ENCODE measurements around the gene DNHD1. TPM values are rescaled to one million over a fixed set of nuclear protein-coding genes. Genes with fewer than 3 reads are reported as not detected.

The DNHD1 gene
- total and polyA plus RNA-seq, 2 of the 13 experiments (the other 11 are each of a cell fraction or from before 2014, with no cell fraction given) = 2.7 to 9.3 TPM

DNA sequence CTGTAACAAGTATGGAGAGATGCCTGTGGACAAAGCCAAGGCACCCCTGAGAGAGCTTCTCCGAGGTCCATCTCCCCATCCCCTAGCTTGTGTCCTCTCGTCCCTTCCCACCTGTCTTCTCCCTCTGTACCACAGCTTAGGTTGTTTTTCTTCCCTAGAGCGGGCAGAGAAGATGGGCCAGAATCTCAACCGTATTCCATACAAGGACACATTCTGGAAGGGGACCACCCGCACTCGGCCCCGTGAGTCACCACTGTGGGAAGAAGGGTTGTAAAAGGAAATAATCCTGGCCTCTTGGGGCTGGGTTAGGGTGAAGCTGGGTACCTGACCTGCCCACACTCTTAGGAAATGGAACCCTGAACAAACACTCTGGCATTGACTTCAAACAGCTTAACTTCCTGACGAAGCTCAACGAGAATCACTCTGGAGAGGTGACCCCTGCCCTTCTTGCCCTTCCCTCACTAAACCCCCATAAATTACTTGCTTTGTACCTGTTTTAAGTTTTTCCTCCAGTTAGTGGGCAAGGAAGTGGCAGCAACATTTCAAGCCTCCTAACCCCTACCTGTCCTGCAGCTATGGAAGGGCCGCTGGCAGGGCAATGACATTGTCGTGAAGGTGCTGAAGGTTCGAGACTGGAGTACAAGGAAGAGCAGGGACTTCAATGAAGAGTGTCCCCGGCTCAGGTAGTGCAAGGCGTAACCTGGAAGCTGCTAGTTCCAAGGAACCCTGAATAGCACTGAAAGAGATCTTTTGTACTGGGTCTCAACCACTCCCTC lies 111.8 kb downstream of the DNHD1 start (continued):
- TF ChIP-seq ZNF543 (CRISPR knock-in tag; IDR thresholded peaks at IDR 0.05) = no peak

DNA sequence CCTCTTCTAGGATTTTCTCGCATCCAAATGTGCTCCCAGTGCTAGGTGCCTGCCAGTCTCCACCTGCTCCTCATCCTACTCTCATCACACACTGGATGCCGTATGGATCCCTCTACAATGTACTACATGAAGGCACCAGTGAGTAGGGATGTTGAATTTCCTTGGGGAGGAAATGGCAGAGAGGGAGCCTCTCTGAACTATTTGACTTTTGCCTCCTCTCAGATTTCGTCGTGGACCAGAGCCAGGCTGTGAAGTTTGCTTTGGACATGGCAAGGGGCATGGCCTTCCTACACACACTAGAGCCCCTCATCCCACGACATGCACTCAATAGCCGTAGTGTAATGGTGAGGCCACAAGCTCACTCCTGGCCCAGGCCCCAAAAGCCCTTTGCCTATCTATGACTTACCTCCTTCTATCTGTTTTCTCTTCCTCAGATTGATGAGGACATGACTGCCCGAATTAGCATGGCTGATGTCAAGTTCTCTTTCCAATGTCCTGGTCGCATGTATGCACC lies 112.5 kb downstream of the DNHD1 start:
- intact Hi-C loops (cut with micrococcal nuclease; ENCODE audit: unreplicated experiment) = loop anchor here (5.0 kb wide), 1 partner anchor 127 kb away; the partner anchor contains the start of genes ARFIP2 and TIMM10B
- DNase-seq (ENCODE audit: low spot score) (no peak), FAIRE-seq (no peak), ATAC-seq (no peak)
- no peak overlapping the region for H3K9ac ChIP-seq (ENCODE audit: insufficient read depth, low read depth, low read length)
- H3K4me2 ChIP-seq (ENCODE audit: low read depth, low read length) = no peak overlapping the region
- POLR2A ChIA-PET = interaction anchor here (2.1 kb wide), 1 partner anchor 9 kb away, joined by 6 read pairs; the partner anchor contains the start of gene TPP1
- H3K27me3 ChIP-seq (ENCODE audit: control insufficient read depth in 1 of 2, insufficient read depth in 2 of 2, low read length in 2 of 2) = no peaks in the 10 kb centered on the region
- TF ChIP-seq POLR2A (IDR thresholded peaks at IDR 0.05; ENCODE audit: insufficient read depth in 1 of 2, low read depth in 2 of 2, low read length in 2 of 2) (0 out of 4 replicates have a peak, but pooled peaks of 1 of the 2 experiments have one; percentile 11), POLR2AphosphoS2 (IDR thresholded peaks at IDR 0.05; ENCODE audit: low read depth, low read length) (no peak)
- 84% methylated on average over 8 of the region's 8 CpGs for WGBS (ENCODE audit: low lambda C conversion rate)
- H3K79me2 ChIP-seq (ENCODE audit: insufficient read depth, low read length) = peaks cover 32% of the 10 kb centered on the region
- no peaks in the 10 kb centered on the region for H4K20me1 ChIP-seq (ENCODE audit: insufficient read depth, low read length)
- BruUV-seq (replicated peaks) = no TSS peak
- in situ Hi-C loops (cut with HindIII; ENCODE audit: extremely low pct_ligation_motif_present, low pct_unique_long_range_greater_than_20kb) = loop anchor here (10.0 kb wide), 1 partner anchor 125 kb away; the partner anchor contains the start of genes ARFIP2 and TIMM10B
- CTCF ChIA-PET (ENCODE audit: low intra/inter-chr PET ratio, low total read pairs) = no interaction called here
- H3K9me3 ChIP-seq (ENCODE audit: low read length) = no peaks in the 10 kb centered on the region
- no peak overlapping the region for H3K4me3 ChIP-seq (replicated peaks in 1 of 3; ENCODE audit: insufficient read depth in 1 of 3, low read depth in 2 of 3, low read length in 3 of 3)
- peaks cover 21 to 38% of the 10 kb centered on the region in 2 experiments for H3K36me3 ChIP-seq (replicated peaks in 1 of 2; ENCODE audit: control insufficient read depth in 1 of 2, insufficient read depth in 2 of 2, low read length in 2 of 2)
- no peak overlapping the region for H2AFZ ChIP-seq (ENCODE audit: low read length)
- peaks cover 61% of the 10 kb centered on the region for H3K4me1 ChIP-seq (ENCODE audit: insufficient read depth, low read length)
- H3K27ac ChIP-seq (ENCODE audit: extremely low read length, insufficient read depth, low read length) = no peak overlapping the region

DNA sequence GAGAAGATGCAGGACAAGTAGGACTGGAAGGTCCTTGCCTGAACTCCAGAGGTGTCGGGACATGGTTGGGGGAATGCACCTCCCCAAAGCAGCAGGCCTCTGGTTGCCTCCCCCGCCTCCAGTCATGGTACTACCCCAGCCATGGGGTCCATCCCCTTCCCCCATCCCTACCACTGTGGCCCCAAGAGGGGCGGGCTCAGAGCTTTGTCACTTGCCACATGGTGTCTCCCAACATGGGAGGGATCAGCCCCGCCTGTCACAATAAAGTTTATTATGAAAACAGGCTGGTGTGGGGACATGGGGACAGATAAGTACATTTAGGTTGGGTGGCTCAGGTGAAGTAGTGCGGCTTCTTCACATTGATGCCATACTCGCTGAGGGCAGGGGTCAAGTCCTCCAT lies 113.5 kb downstream of the DNHD1 start:
- FAIRE-seq = no peak
- no peak for ATAC-seq
- TSS peak; percentile 44 for BruUV-seq (replicated peaks)
- peaks cover 22% of the 10 kb centered on the region for H3K79me2 ChIP-seq (ENCODE audit: insufficient read depth, low read length)
- no peak overlapping the region for H3K4me3 ChIP-seq (replicated peaks in 1 of 3; ENCODE audit: insufficient read depth in 1 of 3, low read depth in 2 of 3, low read length in 3 of 3)
- no peaks in the 10 kb centered on the region for H4K20me1 ChIP-seq (ENCODE audit: insufficient read depth, low read length)
- no peak overlapping the region for H2AFZ ChIP-seq (ENCODE audit: low read length)
- 91% methylated on average over 3 of the region's 6 CpGs for WGBS (ENCODE audit: low lambda C conversion rate)
- CTCF ChIA-PET (ENCODE audit: low intra/inter-chr PET ratio, low total read pairs) = no interaction called here
- no peaks in the 10 kb centered on the region for H3K27me3 ChIP-seq (ENCODE audit: control insufficient read depth in 1 of 2, insufficient read depth in 2 of 2, low read length in 2 of 2)
- peak overlapping the region; percentile 96 for H3K4me2 ChIP-seq (ENCODE audit: low read depth, low read length)
- peaks cover 52% of the 10 kb centered on the region for H3K4me1 ChIP-seq (ENCODE audit: insufficient read depth, low read length)
- in situ Hi-C loops (cut with HindIII; ENCODE audit: extremely low pct_ligation_motif_present, low pct_unique_long_range_greater_than_20kb) = no loop called here
- H3K9me3 ChIP-seq (ENCODE audit: low read length) = no peaks in the 10 kb centered on the region
- peaks cover 21 to 47% of the 10 kb centered on the region in 2 experiments for H3K36me3 ChIP-seq (replicated peaks in 1 of 2; ENCODE audit: control insufficient read depth in 1 of 2, insufficient read depth in 2 of 2, low read length in 2 of 2)
- DNase-seq (ENCODE audit: low spot score) = no peak
- POLR2A ChIA-PET = interaction anchor here (2.1 kb wide), 1 partner anchor 8 kb away, joined by 6 read pairs; the partner anchor contains the start of gene TPP1
- H3K27ac ChIP-seq (ENCODE audit: extremely low read length, insufficient read depth, low read length) = no peak overlapping the region
- intact Hi-C loops (cut with micrococcal nuclease; ENCODE audit: unreplicated experiment) = loop anchor here (5.0 kb wide), 1 partner anchor 128 kb away; the partner anchor contains the start of genes ARFIP2 and TIMM10B
- H3K9ac ChIP-seq (ENCODE audit: insufficient read depth, low read depth, low read length) = no peak overlapping the region
- TF ChIP-seq, protein P1, sequence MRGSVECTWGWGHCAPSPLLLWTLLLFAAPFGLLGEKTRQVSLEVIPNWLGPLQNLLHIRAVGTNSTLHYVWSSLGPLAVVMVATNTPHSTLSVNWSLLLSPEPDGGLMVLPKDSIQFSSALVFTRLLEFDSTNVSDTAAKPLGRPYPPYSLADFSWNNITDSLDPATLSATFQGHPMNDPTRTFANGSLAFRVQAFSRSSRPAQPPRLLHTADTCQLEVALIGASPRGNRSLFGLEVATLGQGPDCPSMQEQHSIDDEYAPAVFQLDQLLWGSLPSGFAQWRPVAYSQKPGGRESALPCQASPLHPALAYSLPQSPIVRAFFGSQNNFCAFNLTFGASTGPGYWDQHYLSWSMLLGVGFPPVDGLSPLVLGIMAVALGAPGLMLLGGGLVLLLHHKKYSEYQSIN (CRISPR knock-in tag; IDR thresholded peaks at IDR 0.05; ENCODE audit: borderline replicate concordance) = no peak
- TF ChIP-seq ZSCAN29 (CRISPR knock-in tag; conservative IDR thresholded peaks at IDR 0.05) = no peak
- TF ChIP-seq, protein P2, sequence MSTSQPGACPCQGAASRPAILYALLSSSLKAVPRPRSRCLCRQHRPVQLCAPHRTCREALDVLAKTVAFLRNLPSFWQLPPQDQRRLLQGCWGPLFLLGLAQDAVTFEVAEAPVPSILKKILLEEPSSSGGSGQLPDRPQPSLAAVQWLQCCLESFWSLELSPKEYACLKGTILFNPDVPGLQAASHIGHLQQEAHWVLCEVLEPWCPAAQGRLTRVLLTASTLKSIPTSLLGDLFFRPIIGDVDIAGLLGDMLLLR (CRISPR knock-in tag; IDR thresholded peaks at IDR 0.05) = no peak
- no peak for TF ChIP-seq SNAPC2 (CRISPR knock-in tag; IDR thresholded peaks at IDR 0.05)
- TF ChIP-seq, protein P3, sequence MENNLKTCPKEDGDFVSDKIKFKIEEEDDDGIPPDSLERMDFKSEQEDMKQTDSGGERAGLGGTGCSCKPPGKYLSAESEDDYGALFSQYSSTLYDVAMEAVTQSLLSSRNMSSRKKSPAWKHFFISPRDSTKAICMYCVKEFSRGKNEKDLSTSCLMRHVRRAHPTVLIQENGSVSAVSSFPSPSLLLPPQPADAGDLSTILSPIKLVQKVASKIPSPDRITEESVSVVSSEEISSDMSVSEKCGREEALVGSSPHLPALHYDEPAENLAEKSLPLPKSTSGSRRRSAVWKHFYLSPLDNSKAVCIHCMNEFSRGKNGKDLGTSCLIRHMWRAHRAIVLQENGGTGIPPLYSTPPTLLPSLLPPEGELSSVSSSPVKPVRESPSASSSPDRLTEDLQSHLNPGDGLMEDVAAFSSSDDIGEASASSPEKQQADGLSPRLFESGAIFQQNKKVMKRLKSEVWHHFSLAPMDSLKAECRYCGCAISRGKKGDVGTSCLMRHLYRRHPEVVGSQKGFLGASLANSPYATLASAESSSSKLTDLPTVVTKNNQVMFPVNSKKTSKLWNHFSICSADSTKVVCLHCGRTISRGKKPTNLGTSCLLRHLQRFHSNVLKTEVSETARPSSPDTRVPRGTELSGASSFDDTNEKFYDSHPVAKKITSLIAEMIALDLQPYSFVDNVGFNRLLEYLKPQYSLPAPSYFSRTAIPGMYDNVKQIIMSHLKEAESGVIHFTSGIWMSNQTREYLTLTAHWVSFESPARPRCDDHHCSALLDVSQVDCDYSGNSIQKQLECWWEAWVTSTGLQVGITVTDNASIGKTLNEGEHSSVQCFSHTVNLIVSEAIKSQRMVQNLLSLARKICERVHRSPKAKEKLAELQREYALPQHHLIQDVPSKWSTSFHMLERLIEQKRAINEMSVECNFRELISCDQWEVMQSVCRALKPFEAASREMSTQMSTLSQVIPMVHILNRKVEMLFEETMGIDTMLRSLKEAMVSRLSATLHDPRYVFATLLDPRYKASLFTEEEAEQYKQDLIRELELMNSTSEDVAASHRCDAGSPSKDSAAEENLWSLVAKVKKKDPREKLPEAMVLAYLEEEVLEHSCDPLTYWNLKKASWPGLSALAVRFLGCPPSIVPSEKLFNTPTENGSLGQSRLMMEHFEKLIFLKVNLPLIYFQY (CRISPR knock-in tag; IDR thresholded peaks at IDR 0.05; ENCODE audit: borderline replicate concordance) = no peak
- no peak for TF ChIP-seq KLF15 (CRISPR knock-in tag; IDR thresholded peaks at IDR 0.05; ENCODE audit: borderline replicate concordance)

Data from HepG2 (cell line).